ENCODE data around the gene MYH11. TPM values are rescaled to one million over a fixed set of nuclear protein-coding genes. Genes with fewer than 3 reads are reported as not detected.
"Not testable (repeated sequence)": the region's sequence is repeated elsewhere in the genome, so short reads cannot be mapped to it uniquely, and the experiment has no call there.

MYH11 gene
- total RNA-seq, 2 donors from 2014 or later = not detected

GRCh38 chr16:15799851-15800495 lies 56.9 kb downstream of the MYH11 start:
- no peak overlapping the region for H3K27ac Mint-ChIP-seq
- H3K36me3 Mint-ChIP-seq = peaks cover 6% of the 10 kb centered on the region
- no peak overlapping the region for H3K4me3 Mint-ChIP-seq
- ATAC-seq (peak in 1 of 2 donors; percentile 6), DNase-seq (ENCODE audit: low spot score) (no peak)
- no peaks in the 10 kb centered on the region for H3K4me1 Mint-ChIP-seq (ENCODE audit: low read depth in 2 of 2)
- H3K9me3 Mint-ChIP-seq = peaks cover 9% of the 10 kb centered on the region
- H3K27me3 Mint-ChIP-seq = peaks cover 15 to 27% of the 10 kb centered on the region in 2 donors

- Mint-ChIP-seq H3K36me3 (peaks cover 6% of the 10 kb centered on the region), H3K27me3 (peaks cover 15 to 27% of the 10 kb centered on the region in 2 donors)
- no peak for ATAC-seq
Observed at GRCh38 chr16:15798671-15799070, 58.2 kb downstream of the MYH11 start.

GRCh38 chr16:15796885-15797284 lies 59.9 kb downstream of the MYH11 start:
- H3K36me3 Mint-ChIP-seq = peaks cover 6% of the 10 kb centered on the region
- DNase-seq (ENCODE audit: low spot score) (no peak), ATAC-seq (no peak)
- peaks cover 15 to 27% of the 10 kb centered on the region in 2 donors for H3K27me3 Mint-ChIP-seq
- no peak overlapping the region for H3K27ac Mint-ChIP-seq
- no peak overlapping the region for H3K4me3 Mint-ChIP-seq
- H3K9me3 Mint-ChIP-seq = peaks cover 9% of the 10 kb centered on the region
- no peaks in the 10 kb centered on the region for H3K4me1 Mint-ChIP-seq (ENCODE audit: low read depth in 2 of 2)

More at GRCh38 chr16:15798671-15799070, 58.2 kb downstream of the MYH11 start:
- Mint-ChIP-seq H3K4me1 (ENCODE audit: low read depth in 2 of 2) (no peaks in the 10 kb centered on the region), H3K9me3 (peaks cover 9% of the 10 kb centered on the region), H3K4me3 (no peak overlapping the region), H3K27ac (no peak overlapping the region)
- DNase-seq (ENCODE audit: low spot score) = no peak

GRCh38 chr16:15795615-15796014 lies 61.2 kb downstream of the MYH11 start:
- H3K36me3 Mint-ChIP-seq = peaks cover 6% of the 10 kb centered on the region
- H3K4me1 Mint-ChIP-seq (ENCODE audit: low read depth in 2 of 2) = no peaks in the 10 kb centered on the region
- no peak overlapping the region for H3K27ac Mint-ChIP-seq
- H3K9me3 Mint-ChIP-seq = peaks cover 9% of the 10 kb centered on the region
- H3K27me3 Mint-ChIP-seq = peaks cover 15 to 27% of the 10 kb centered on the region in 2 donors
- H3K4me3 Mint-ChIP-seq = no peak overlapping the region
- ATAC-seq (no peak), DNase-seq (ENCODE audit: low spot score) (no peak)

- Mint-ChIP-seq H3K36me3 (peaks cover 6% of the 10 kb centered on the region), H3K27me3 (peaks cover 8 to 9% of the 10 kb centered on the region in 2 donors), H3K4me3 (no peak overlapping the region), H3K4me1 (ENCODE audit: low read depth in 2 of 2) (no peaks in the 10 kb centered on the region), H3K9me3 (peaks cover 9% of the 10 kb centered on the region), H3K27ac (no peak overlapping the region)
- ATAC-seq = no peak
- DNase-seq (ENCODE audit: low spot score) = no peak
Observed at GRCh38 chr16:15792563-15792971, 64.3 kb downstream of the MYH11 start.

GRCh38 chr16:15790458-15790857 lies 66.4 kb downstream of the MYH11 start:
- Mint-ChIP-seq H3K36me3 (no peaks in the 10 kb centered on the region), H3K27ac (no peak overlapping the region), H3K27me3 (no peaks in the 10 kb centered on the region), H3K4me1 (ENCODE audit: low read depth in 2 of 2) (no peaks in the 10 kb centered on the region), H3K4me3 (no peak overlapping the region), H3K9me3 (no peaks in the 10 kb centered on the region)
- ATAC-seq (no peak), DNase-seq (ENCODE audit: low spot score) (no peak)

GRCh38 chr16:15789816-15790215 lies 67.0 kb downstream of the MYH11 start:
- DNase-seq (ENCODE audit: low spot score); H3K36me3 Mint-ChIP-seq; H3K9me3 Mint-ChIP-seq; H3K27ac Mint-ChIP-seq; H3K27me3 Mint-ChIP-seq; H3K4me3 Mint-ChIP-seq; H3K4me1 Mint-ChIP-seq (ENCODE audit: low read depth in 2 of 2); ATAC-seq: not testable (repeated sequence)

- H3K4me3 Mint-ChIP-seq = no peak overlapping the region
- H3K36me3 Mint-ChIP-seq = no peaks in the 10 kb centered on the region
- no peaks in the 10 kb centered on the region for H3K27me3 Mint-ChIP-seq
- H3K9me3 Mint-ChIP-seq = no peaks in the 10 kb centered on the region
- no peak overlapping the region for H3K27ac Mint-ChIP-seq
- H3K4me1 Mint-ChIP-seq (ENCODE audit: low read depth in 2 of 2) = no peaks in the 10 kb centered on the region
- DNase-seq (ENCODE audit: low spot score) = no peak
- no peak for ATAC-seq
Observed at GRCh38 chr16:15788846-15789239, 68.0 kb downstream of the MYH11 start.

- H3K4me1 Mint-ChIP-seq (ENCODE audit: low read depth in 2 of 2) = no peaks in the 10 kb centered on the region
- DNase-seq (ENCODE audit: low spot score) (no peak), ATAC-seq (no peak)
- no peaks in the 10 kb centered on the region for H3K27me3 Mint-ChIP-seq
- H3K9me3 Mint-ChIP-seq = no peaks in the 10 kb centered on the region
- no peak overlapping the region for H3K4me3 Mint-ChIP-seq
- no peak overlapping the region for H3K27ac Mint-ChIP-seq
- no peaks in the 10 kb centered on the region for H3K36me3 Mint-ChIP-seq
Observed at GRCh38 chr16:15786501-15786900, 70.3 kb downstream of the MYH11 start.

- Mint-ChIP-seq H3K4me1 (ENCODE audit: low read depth in 2 of 2) (no peaks in the 10 kb centered on the region), H3K27me3 (no peaks in the 10 kb centered on the region), H3K4me3 (no peak overlapping the region), H3K9me3 (no peaks in the 10 kb centered on the region), H3K36me3 (no peaks in the 10 kb centered on the region), H3K27ac (no peak overlapping the region)
- DNase-seq (ENCODE audit: low spot score) (no peak), ATAC-seq (no peak)
Observed at GRCh38 chr16:15785386-15786059, 71.3 kb downstream of the MYH11 start.

GRCh38 chr16:15783985-15784384 lies 72.8 kb downstream of the MYH11 start:
- ATAC-seq (no peak), DNase-seq (ENCODE audit: low spot score) (no peak)
- Mint-ChIP-seq H3K4me1 (ENCODE audit: low read depth in 2 of 2) (no peaks in the 10 kb centered on the region), H3K27me3 (no peaks in the 10 kb centered on the region), H3K36me3 (no peaks in the 10 kb centered on the region), H3K4me3 (no peak overlapping the region), H3K9me3 (no peaks in the 10 kb centered on the region), H3K27ac (no peak overlapping the region)

- ATAC-seq (no peak), DNase-seq (ENCODE audit: low spot score) (no peak)
- no peaks in the 10 kb centered on the region for H3K4me1 Mint-ChIP-seq (ENCODE audit: low read depth in 2 of 2)
- H3K36me3 Mint-ChIP-seq = no peaks in the 10 kb centered on the region
- H3K27me3 Mint-ChIP-seq = no peaks in the 10 kb centered on the region
- no peak overlapping the region for H3K4me3 Mint-ChIP-seq
- H3K27ac Mint-ChIP-seq = no peak overlapping the region
- no peaks in the 10 kb centered on the region for H3K9me3 Mint-ChIP-seq
Observed at GRCh38 chr16:15782573-15783365, 74.1 kb downstream of the MYH11 start.

- DNase-seq (ENCODE audit: low spot score) (no peak), ATAC-seq (no peak)
- no peaks in the 10 kb centered on the region for H3K9me3 Mint-ChIP-seq
- H3K4me3 Mint-ChIP-seq = no peak overlapping the region
- no peak overlapping the region for H3K27ac Mint-ChIP-seq
- no peaks in the 10 kb centered on the region for H3K27me3 Mint-ChIP-seq
- no peaks in the 10 kb centered on the region for H3K36me3 Mint-ChIP-seq
- H3K4me1 Mint-ChIP-seq (ENCODE audit: low read depth in 2 of 2) = no peaks in the 10 kb centered on the region
Observed at GRCh38 chr16:15781650-15782049, 75.2 kb downstream of the MYH11 start.

- no peak overlapping the region for H3K4me3 Mint-ChIP-seq
- H3K27me3 Mint-ChIP-seq = peaks cover 3 to 8% of the 10 kb centered on the region in 2 donors
- DNase-seq (ENCODE audit: low spot score) (no peak), ATAC-seq (no peak)
- H3K36me3 Mint-ChIP-seq = no peaks in the 10 kb centered on the region
- no peaks in the 10 kb centered on the region for H3K9me3 Mint-ChIP-seq
- H3K4me1 Mint-ChIP-seq (ENCODE audit: low read depth in 2 of 2) = no peaks in the 10 kb centered on the region
- H3K27ac Mint-ChIP-seq = no peak overlapping the region
Observed at GRCh38 chr16:15780805-15781204, 76.0 kb downstream of the MYH11 start.
